Hepatocyte (in vitro differentiated cells): ENCODE data around the gene MBD6.

Source experiments
- CTCF ChIP-seq: fragments of 200-600 bp; sonication (generic); IDR thresholded peaks from 2 replicates; pipeline ENCODE4 v1.5.1; 2016; ENCODE audit warnings: antibody characterized with exemption, mild to moderate bottlenecking; ENCODE audit not compliant: poor library complexity
- EZH2 ChIP-seq: fragments of 200-600 bp; sonication (generic); IDR thresholded peaks from 2 replicates; pipeline ENCODE4 v1.6.1; 2016; ENCODE audit warnings: antibody characterized with exemption, mild to moderate bottlenecking, borderline replicate concordance
- EZH2phosphoT487 ChIP-seq: fragments of 200-600 bp; sonication (generic); IDR thresholded peaks from one replicate; pipeline ENCODE4 v1.6.1; 2018; ENCODE audit warnings: antibody characterized with exemption, mild to moderate bottlenecking, low read depth, moderate library complexity; ENCODE audit not compliant: unreplicated experiment, severe bottlenecking

- no peak for TF ChIP-seq CTCF
- no peak for TF ChIP-seq EZH2
- no peak for TF ChIP-seq EZH2phosphoT487
Observed at GRCh38 chr12:57541717-57542116, 19.1 kb downstream of the MBD6 start.
